ENCODE data around the gene MDFIC. TPM values are rescaled to one million over a fixed set of nuclear protein-coding genes. Genes with fewer than 3 reads are reported as not detected.

The MDFIC gene
- total RNA-seq, 2 experiments from 2014 or later = 53.5 to 55.3 TPM

DNA sequence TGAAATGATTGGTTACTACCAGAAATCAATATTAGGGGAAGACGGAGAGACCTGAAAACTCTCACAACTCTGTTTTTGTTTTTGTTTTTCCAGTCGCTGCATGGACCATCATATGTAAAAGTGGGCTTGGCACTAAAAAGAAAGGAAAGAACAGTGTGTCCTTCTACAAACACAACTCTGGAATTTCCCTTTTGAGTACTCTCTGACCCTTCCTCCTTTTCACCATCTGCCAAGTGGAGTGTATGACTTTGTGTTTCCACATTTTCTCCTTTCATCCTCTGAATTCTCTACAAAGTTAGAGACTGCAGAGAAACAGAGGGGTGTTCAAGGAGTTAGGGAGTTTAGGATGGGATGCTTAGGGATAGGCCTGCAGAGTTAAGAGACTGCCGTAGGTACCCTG, 92.0 kb downstream of the MDFIC start:
- Mint-ChIP-seq H3K4me1 (ENCODE audit: low read depth) (peaks cover 34% of the 10 kb centered on the region), H3K4me3 (no peak overlapping the region), H3K27me3 (no peaks in the 10 kb centered on the region), H3K9me3 (no peaks in the 10 kb centered on the region), H3K27ac (peak overlapping the region; percentile 20), H3K36me3 (ENCODE audit: low read depth) (peaks cover 40% of the 10 kb centered on the region)
- ChIA-PET CTCF (no interaction called here), POLR2A (no interaction called here)
- ATAC-seq = no peak
- DNase-seq = no peak
- TF ChIP-seq, protein P1, sequence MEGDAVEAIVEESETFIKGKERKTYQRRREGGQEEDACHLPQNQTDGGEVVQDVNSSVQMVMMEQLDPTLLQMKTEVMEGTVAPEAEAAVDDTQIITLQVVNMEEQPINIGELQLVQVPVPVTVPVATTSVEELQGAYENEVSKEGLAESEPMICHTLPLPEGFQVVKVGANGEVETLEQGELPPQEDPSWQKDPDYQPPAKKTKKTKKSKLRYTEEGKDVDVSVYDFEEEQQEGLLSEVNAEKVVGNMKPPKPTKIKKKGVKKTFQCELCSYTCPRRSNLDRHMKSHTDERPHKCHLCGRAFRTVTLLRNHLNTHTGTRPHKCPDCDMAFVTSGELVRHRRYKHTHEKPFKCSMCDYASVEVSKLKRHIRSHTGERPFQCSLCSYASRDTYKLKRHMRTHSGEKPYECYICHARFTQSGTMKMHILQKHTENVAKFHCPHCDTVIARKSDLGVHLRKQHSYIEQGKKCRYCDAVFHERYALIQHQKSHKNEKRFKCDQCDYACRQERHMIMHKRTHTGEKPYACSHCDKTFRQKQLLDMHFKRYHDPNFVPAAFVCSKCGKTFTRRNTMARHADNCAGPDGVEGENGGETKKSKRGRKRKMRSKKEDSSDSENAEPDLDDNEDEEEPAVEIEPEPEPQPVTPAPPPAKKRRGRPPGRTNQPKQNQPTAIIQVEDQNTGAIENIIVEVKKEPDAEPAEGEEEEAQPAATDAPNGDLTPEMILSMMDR (IDR thresholded peaks at IDR 0.05) = no peak
- intact Hi-C loops (cut with micrococcal nuclease) = no loop called here

DNA sequence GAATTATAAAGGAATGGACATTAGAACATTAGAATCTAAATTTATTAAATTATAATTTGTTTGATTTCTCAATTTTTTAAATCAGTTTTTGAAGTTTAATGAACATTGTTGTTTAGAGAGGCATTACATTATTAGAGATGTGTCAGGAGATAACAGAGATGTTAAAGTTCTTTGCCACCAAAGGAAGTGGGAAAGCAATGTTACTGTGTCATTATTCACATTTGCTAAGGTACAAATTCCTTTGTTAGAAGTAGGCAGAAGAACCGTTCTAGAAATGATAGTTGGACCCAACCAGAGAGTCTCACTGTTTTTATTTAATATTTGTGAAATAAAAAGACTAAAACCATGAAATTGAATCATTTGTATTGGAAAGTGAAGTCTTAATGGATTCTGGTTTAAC, 92.9 kb downstream of the MDFIC start:
- H3K9me3 Mint-ChIP-seq = no peaks in the 10 kb centered on the region
- no peak for ATAC-seq
- H3K4me3 Mint-ChIP-seq = no peak overlapping the region
- no peaks in the 10 kb centered on the region for H3K27me3 Mint-ChIP-seq
- H3K36me3 Mint-ChIP-seq (ENCODE audit: low read depth) = peaks cover 40% of the 10 kb centered on the region
- peaks cover 25% of the 10 kb centered on the region for H3K4me1 Mint-ChIP-seq (ENCODE audit: low read depth)
- DNase-seq = no peak
- ChIA-PET POLR2A (no interaction called here), CTCF (no interaction called here)
- TF ChIP-seq, protein P1 (IDR thresholded peaks at IDR 0.05) = no peak
- no peak overlapping the region for H3K27ac Mint-ChIP-seq
- intact Hi-C loops (cut with micrococcal nuclease) = no loop called here

- no peak overlapping the region for H3K27ac Mint-ChIP-seq
- CTCF ChIA-PET = no interaction called here
- TF ChIP-seq, protein P1 (IDR thresholded peaks at IDR 0.05) = no peak
- H3K27me3 Mint-ChIP-seq = no peaks in the 10 kb centered on the region
- ATAC-seq = no peak
- DNase-seq = no peak
- H3K4me3 Mint-ChIP-seq = no peak overlapping the region
- POLR2A ChIA-PET = no interaction called here
- peaks cover 37% of the 10 kb centered on the region for H3K36me3 Mint-ChIP-seq (ENCODE audit: low read depth)
- H3K9me3 Mint-ChIP-seq = no peaks in the 10 kb centered on the region
- intact Hi-C loops (cut with micrococcal nuclease) = no loop called here
- H3K4me1 Mint-ChIP-seq (ENCODE audit: low read depth) = peaks cover 22% of the 10 kb centered on the region
Measured at GRCh38 chr7:115015619-115016018, 93.7 kb downstream of the MDFIC start.

GRCh38 chr7:115019882-115020605, 98.2 kb downstream of the MDFIC start:
- no peaks in the 10 kb centered on the region for H3K27me3 Mint-ChIP-seq
- CTCF ChIA-PET = interaction anchor here (0.9 to 1.0 kb wide), 2 partner anchors 27 to 155 kb away, joined by 3 read pairs; no protein-coding TSS in a partner anchor

DNA sequence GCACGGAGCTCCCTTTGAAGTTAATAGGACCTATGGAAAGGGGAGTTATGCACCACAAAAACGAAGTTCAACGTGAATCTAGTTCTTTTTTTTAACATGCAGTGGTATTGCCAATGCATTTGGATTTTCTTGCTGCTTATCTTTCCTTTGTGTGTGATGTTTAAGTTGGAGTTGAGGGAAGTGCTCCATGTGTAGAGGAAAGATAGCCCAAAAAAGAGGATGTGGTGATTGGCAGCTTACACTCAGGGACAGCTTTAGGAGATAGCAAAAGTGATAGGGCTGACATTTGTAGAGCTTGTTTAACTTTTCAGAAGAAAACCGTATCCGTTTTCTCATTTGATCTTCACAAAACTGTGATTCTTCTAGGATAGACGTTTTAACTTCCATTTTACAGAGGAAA, 101.3 kb downstream of the MDFIC start:
- Mint-ChIP-seq H3K4me3 (no peak overlapping the region), H3K4me1 (ENCODE audit: low read depth) (peaks cover 13% of the 10 kb centered on the region), H3K27ac (no peak overlapping the region), H3K27me3 (no peaks in the 10 kb centered on the region), H3K36me3 (ENCODE audit: low read depth) (no peaks in the 10 kb centered on the region), H3K9me3 (no peaks in the 10 kb centered on the region)
- intact Hi-C loops (cut with micrococcal nuclease) = no loop called here
- DNase-seq = no peak
- ChIA-PET CTCF (no interaction called here), POLR2A (no interaction called here)
- ATAC-seq = no peak
- TF ChIP-seq, protein P1 (IDR thresholded peaks at IDR 0.05) = no peak

More at GRCh38 chr7:115019882-115020605, 98.2 kb downstream of the MDFIC start:
- H3K4me1 Mint-ChIP-seq (ENCODE audit: low read depth) = peaks cover 16% of the 10 kb centered on the region
- H3K27ac Mint-ChIP-seq = no peak overlapping the region
- ATAC-seq (no peak), DNase-seq (no peak)
- TF ChIP-seq, protein P1 (IDR thresholded peaks at IDR 0.05) = no peak
- no peaks in the 10 kb centered on the region for H3K9me3 Mint-ChIP-seq
- H3K4me3 Mint-ChIP-seq = no peak overlapping the region
- intact Hi-C loops (cut with micrococcal nuclease) = no loop called here
- H3K36me3 Mint-ChIP-seq (ENCODE audit: low read depth) = peaks cover 15% of the 10 kb centered on the region
- POLR2A ChIA-PET = no interaction called here
